ENCODE results near the gene GPR155. TPM values are rescaled to one million over a fixed set of nuclear protein-coding genes. Genes with fewer than 3 reads are reported as not detected.

GPR155 gene
- total RNA-seq, 1 experiment from 2014 or later = 2.1 TPM

GRCh38 chr2:174495365-174496012 is 8.7 kb upstream of the GPR155 start:
- Histone ChIP-seq H3K4me1 (ENCODE audit: control insufficient read depth, insufficient read depth, low read length) (no peaks in the 10 kb centered on the region), H3K27ac (ENCODE audit: low read length) (no peak overlapping the region), H3K36me3 (ENCODE audit: control insufficient read depth, insufficient read depth, low read length) (no peaks in the 10 kb centered on the region), H3K4me3 (ENCODE audit: low read depth in 2 of 2, low read length in 2 of 2) (no peak overlapping the region), H3K9me3 (ENCODE audit: control insufficient read depth, insufficient read depth, low read depth, low read length) (no peaks in the 10 kb centered on the region), H3K27me3 (ENCODE audit: control insufficient read depth, insufficient read depth, low read length) (no peaks in the 10 kb centered on the region)
- CTCF ChIA-PET = no interaction called here
- no peak for DNase-seq (ENCODE audit: low read depth, low spot score)
- TF ChIP-seq TCF7L2 (IDR thresholded peaks at IDR 0.05; ENCODE audit: low read depth, low read length) (no peak), SIN3A (IDR thresholded peaks at IDR 0.05; ENCODE audit: borderline replicate concordance, insufficient read depth, low read depth, low read length) (no peak), CTCF (IDR thresholded peaks at IDR 0.05) (no peak), REST (IDR thresholded peaks at IDR 0.05; ENCODE audit: insufficient read depth in 1 of 2, low read depth in 2 of 2, low read length in 1 of 2) (no peak), POLR2AphosphoS5 (IDR thresholded peaks at IDR 0.05; ENCODE audit: low read depth, low read length) (no peak)
- intact Hi-C loops (cut with micrococcal nuclease; ENCODE audit: unreplicated experiment) (no loop called here), in situ Hi-C loops (cut with HindIII; ENCODE audit: low pct_unique_long_range_greater_than_20kb, low sequenced_read_pairs) (no loop called here)
- ATAC-seq = no peak
- BruUV-seq (replicated peaks) = no TSS peak
- POLR2A ChIA-PET = no interaction called here

- in situ Hi-C loops (cut with HindIII; ENCODE audit: low pct_unique_long_range_greater_than_20kb, low sequenced_read_pairs) = no loop called here
- ChIA-PET POLR2A (interaction anchor here (0.6 kb wide), 1 partner anchor 96 kb away, joined by 4 read pairs; no protein-coding TSS in a partner anchor), CTCF (no interaction called here)
- H3K4me3 ChIP-seq (ENCODE audit: low read depth in 2 of 2, low read length in 2 of 2) = no peak overlapping the region
- H3K36me3 ChIP-seq (ENCODE audit: control insufficient read depth, insufficient read depth, low read length) = no peaks in the 10 kb centered on the region
- H3K27me3 ChIP-seq (ENCODE audit: control insufficient read depth, insufficient read depth, low read length) = no peaks in the 10 kb centered on the region
- no peaks in the 10 kb centered on the region for H3K9me3 ChIP-seq (ENCODE audit: control insufficient read depth, insufficient read depth, low read depth, low read length)
- no peak for TF ChIP-seq POLR2AphosphoS5 (IDR thresholded peaks at IDR 0.05; ENCODE audit: low read depth, low read length)
- TF ChIP-seq REST (IDR thresholded peaks at IDR 0.05; ENCODE audit: insufficient read depth in 1 of 2, low read depth in 2 of 2, low read length in 1 of 2) = no peak
- no peak for TF ChIP-seq TCF7L2 (IDR thresholded peaks at IDR 0.05; ENCODE audit: low read depth, low read length)
- no peak for TF ChIP-seq CTCF (IDR thresholded peaks at IDR 0.05)
- TF ChIP-seq SIN3A (IDR thresholded peaks at IDR 0.05; ENCODE audit: borderline replicate concordance, insufficient read depth, low read depth, low read length) = no peak
- no peak overlapping the region for H3K27ac ChIP-seq (ENCODE audit: low read length)
- intact Hi-C loops (cut with micrococcal nuclease; ENCODE audit: unreplicated experiment) = no loop called here
- ATAC-seq = no peak
- H3K4me1 ChIP-seq (ENCODE audit: control insufficient read depth, insufficient read depth, low read length) = no peaks in the 10 kb centered on the region
- DNase-seq (ENCODE audit: low read depth, low spot score) = no peak
- no TSS peak for BruUV-seq (replicated peaks)
Measured at GRCh38 chr2:174493549-174494331, 6.9 kb upstream of the GPR155 start.
